Aorta (tissue), 5 donors: ENCODE results near the gene SH3PXD2B. TPM values are rescaled to one million over a fixed set of nuclear protein-coding genes. Genes with fewer than 3 reads are reported as not detected.
"Not testable (repeated sequence)": the region's sequence is repeated elsewhere in the genome, so short reads cannot be mapped to it uniquely, and the experiment has no call there.

Source experiments
- ATAC-seq: fragments of 200-7000 bp; cut with Tn5 transposase; one replicate; pipeline ENCODE4 v1.9.1; 2022; ENCODE audit warnings: moderate library complexity; ENCODE audit not compliant: low FRiP score
- DNase-seq, 2 donors: peaks; one replicate each; pipeline ENCODE4 v3.0.0-alpha.2; 2020
- H3K27ac ChIP-seq, 2 donors: one replicate each; pipeline ENCODE4 v1.5.1; 2013; ENCODE audit warnings: low read length in 2 of 2, mild to moderate bottlenecking in 2 of 2, moderate library complexity in 2 of 2, control low read depth in 1 of 2, inconsistent platforms in 1 of 2, low read depth in 1 of 2
- H3K27me3 ChIP-seq, 2 donors: one replicate each; pipeline ENCODE4 v1.6.1; 2013; ENCODE audit warnings: control low read depth in 1 of 2, low read length in 1 of 2, mild to moderate bottlenecking in 1 of 2, moderate library complexity in 1 of 2; ENCODE audit not compliant: insufficient read depth in 2 of 2, control insufficient read depth in 1 of 2
- H3K36me3 ChIP-seq, 2 donors: one replicate each; pipeline ENCODE4 v1.6.1; 2013; ENCODE audit warnings: control low read depth in 1 of 2, low read length in 1 of 2, mild to moderate bottlenecking in 1 of 2; ENCODE audit not compliant: insufficient read depth in 2 of 2, control insufficient read depth in 1 of 2
- H3K4me1 ChIP-seq, 2 donors: one replicate each; pipeline ENCODE4 v1.6.1; 2013; ENCODE audit warnings: low read length in 2 of 2, control low read depth in 1 of 2, mild to moderate bottlenecking in 1 of 2, moderate library complexity in 1 of 2; ENCODE audit not compliant: insufficient read depth in 2 of 2, control insufficient read depth in 1 of 2
- H3K4me3 ChIP-seq, 2 donors: one replicate each; pipeline ENCODE4 v1.5.1; 2013; ENCODE audit warnings: low read length in 2 of 2, control low read depth in 1 of 2, mild to moderate bottlenecking in 1 of 2
- H3K9me3 ChIP-seq: one replicate; pipeline ENCODE4 v1.6.1; 2013; ENCODE audit warnings: mild to moderate bottlenecking, low read length; ENCODE audit not compliant: control insufficient read depth
- WGBS, 2 donors: extraction: QIAGEN DNeasy Blood & Tissue Kit; methylation state at CpG; one replicate each; pipeline ENCODE4 v1.1.7; 2013; 5-methylcytosine and 5-hydroxymethylcytosine counted together
- intact Hi-C, 2 donors: fragments of 100-400 bp; cut with DNase I; formaldehyde crosslinking; loops; one replicate each; pipeline versions ENCODE4 v1.14.2 to v1.15.0; 2022
- polyA plus RNA-seq, 2 donors: library from polyadenylated mRNA; stranded (reverse); fragments of 200-250 nt; gene quantifications; one replicate each; pipeline ENCODE4 v1.2.3, GENCODE V29; 2013
- total RNA-seq, 2 donors: library from RNA; stranded (reverse); fragmentation: NEBNext Ultra II Directional; extraction: Animal tissue kit (Norgen Biotek cat#: 25700); gene quantifications; one replicate each; pipeline ENCODE4 v1.2.1, GENCODE V29; 2021
- donor health status: healthy with polysubstance abuse.
- donor health status: Bipolar disorder and iron deficiency.
- donor health status: DM: no; HTN: no; CAD: no.
- donor health status: DM: no; HTN: no; CAD: no.
- donor health status: DM: yes; HTN: yes; CAD: no.

Gene SH3PXD2B
- total and polyA plus RNA-seq, 4 donors = 4.5 to 69.1 (median 25.3) TPM

- Histone ChIP-seq H3K4me1 (no peaks in the 10 kb centered on the region), H3K36me3 (peaks cover 0 to 6% of the 10 kb centered on the region in 2 donors), H3K9me3 (no peaks in the 10 kb centered on the region), H3K27ac (no peak overlapping the region), H3K4me3 (no peak overlapping the region), H3K27me3 (no peaks in the 10 kb centered on the region)
- ATAC-seq = no peak
- intact Hi-C loops = no loop called here
- WGBS, 2 donors = 92 to 93% methylated on average over 4 of the region's 4 CpGs
- DNase-seq = no peak
Measured at GRCh38 chr5:172362755-172363154, 91.6 kb downstream of the SH3PXD2B start.

- Histone ChIP-seq H3K27me3 (no peaks in the 10 kb centered on the region), H3K9me3 (no peaks in the 10 kb centered on the region), H3K27ac (no peak overlapping the region), H3K36me3 (peaks cover 0 to 6% of the 10 kb centered on the region in 2 donors), H3K4me1 (no peaks in the 10 kb centered on the region), H3K4me3 (no peak overlapping the region)
- intact Hi-C loops = no loop called here
- 64 to 75% methylated on average over 9 of the region's 9 CpGs for WGBS, 2 donors
- ATAC-seq = no peak
- peak in 1 of 2 donors; percentile 82 for DNase-seq
Measured at GRCh38 chr5:172361566-172362238, 92.6 kb downstream of the SH3PXD2B start.

GRCh38 chr5:172358345-172358744, 96.0 kb downstream of the SH3PXD2B start:
- intact Hi-C loops = no loop called here
- Histone ChIP-seq H3K27me3 (no peaks in the 10 kb centered on the region), H3K27ac (no peak overlapping the region), H3K4me3 (no peak overlapping the region), H3K36me3 (peaks cover 3 to 6% of the 10 kb centered on the region in 2 donors), H3K9me3 (no peaks in the 10 kb centered on the region), H3K4me1 (no peaks in the 10 kb centered on the region)
- DNase-seq (no peak), ATAC-seq (no peak)
- WGBS, 2 donors = 88 to 89% methylated on average over 7 of the region's 7 CpGs

GRCh38 chr5:172356527-172356926, 97.8 kb downstream of the SH3PXD2B start:
- DNase-seq = no peak
- H3K4me1 ChIP-seq = no peaks in the 10 kb centered on the region
- H3K9me3 ChIP-seq = no peaks in the 10 kb centered on the region
- no peak overlapping the region for H3K4me3 ChIP-seq
- peaks cover 6% of the 10 kb centered on the region in 2 donors for H3K36me3 ChIP-seq
- intact Hi-C loops = no loop called here
- no peak for ATAC-seq
- H3K27ac ChIP-seq = no peak overlapping the region
- no peaks in the 10 kb centered on the region for H3K27me3 ChIP-seq
- WGBS, 2 donors = 90 to 93% methylated on average over 10 of the region's 10 CpGs

- WGBS, 2 donors = 85 to 89% methylated on average over 4 of the region's 4 CpGs
- Histone ChIP-seq H3K9me3 (no peaks in the 10 kb centered on the region), H3K27ac (no peak overlapping the region), H3K36me3 (peaks cover 6% of the 10 kb centered on the region in 2 donors), H3K27me3 (no peaks in the 10 kb centered on the region), H3K4me1 (no peaks in the 10 kb centered on the region), H3K4me3 (no peak overlapping the region)
- intact Hi-C loops = no loop called here
- DNase-seq (no peak), ATAC-seq (no peak)
Measured at GRCh38 chr5:172356047-172356446, 98.3 kb downstream of the SH3PXD2B start.

GRCh38 chr5:172353846-172354245, 100.5 kb downstream of the SH3PXD2B start:
- H3K36me3 ChIP-seq = peaks cover 6 to 10% of the 10 kb centered on the region in 2 donors
- WGBS, 2 donors = 92% methylated on average over 10 of the region's 10 CpGs
- no peaks in the 10 kb centered on the region for H3K4me1 ChIP-seq
- intact Hi-C loops = no loop called here
- DNase-seq = peak in 1 of 2 donors; percentile 20
- H3K4me3 ChIP-seq = no peak overlapping the region
- no peak for ATAC-seq
- no peaks in the 10 kb centered on the region for H3K9me3 ChIP-seq
- H3K27ac ChIP-seq = no peak overlapping the region
- H3K27me3 ChIP-seq = no peaks in the 10 kb centered on the region

GRCh38 chr5:172353271-172353812, 101.0 kb downstream of the SH3PXD2B start:
- Histone ChIP-seq H3K9me3 (no peaks in the 10 kb centered on the region), H3K36me3 (peaks cover 6% of the 10 kb centered on the region in 2 donors), H3K4me1 (no peaks in the 10 kb centered on the region), H3K4me3 (no peak overlapping the region), H3K27ac (no peak overlapping the region), H3K27me3 (no peaks in the 10 kb centered on the region)
- intact Hi-C loops = no loop called here
- WGBS, 2 donors = 88% methylated on average over 8 of the region's 8 CpGs
- peak in 1 of 2 donors; percentile 21 for DNase-seq
- no peak for ATAC-seq

- intact Hi-C loops, ATAC-seq, H3K36me3 ChIP-seq, H3K4me1 ChIP-seq, H3K27ac ChIP-seq, H3K4me3 ChIP-seq, H3K27me3 ChIP-seq, H3K9me3 ChIP-seq: not testable (repeated sequence)
- peak in 1 of 2 donors; percentile 31 for DNase-seq
- WGBS, 2 donors = 89 to 91% methylated on average over 7 of the region's 7 CpGs
Measured at GRCh38 chr5:172352526-172352925, 101.8 kb downstream of the SH3PXD2B start.

GRCh38 chr5:172351240-172351778, 103.0 kb downstream of the SH3PXD2B start:
- WGBS, 2 donors = 93 to 95% methylated on average over 3 of the region's 3 CpGs
- intact Hi-C loops = no loop called here

More at GRCh38 chr5:172351240-172351778, 103.0 kb downstream of the SH3PXD2B start:
- Histone ChIP-seq H3K4me1 (no peaks in the 10 kb centered on the region), H3K27me3 (no peaks in the 10 kb centered on the region), H3K27ac (no peak overlapping the region), H3K9me3 (no peaks in the 10 kb centered on the region), H3K36me3 (peaks cover 6 to 9% of the 10 kb centered on the region in 2 donors), H3K4me3 (no peak overlapping the region)
- ATAC-seq = no peak
- DNase-seq = no peak
